ENCODE data around the gene NUP205.
"Not testable (repeated sequence)": the region's sequence is repeated elsewhere in the genome, so short reads cannot be mapped to it uniquely, and the experiment has no call there.

NUP205 gene

DNA sequence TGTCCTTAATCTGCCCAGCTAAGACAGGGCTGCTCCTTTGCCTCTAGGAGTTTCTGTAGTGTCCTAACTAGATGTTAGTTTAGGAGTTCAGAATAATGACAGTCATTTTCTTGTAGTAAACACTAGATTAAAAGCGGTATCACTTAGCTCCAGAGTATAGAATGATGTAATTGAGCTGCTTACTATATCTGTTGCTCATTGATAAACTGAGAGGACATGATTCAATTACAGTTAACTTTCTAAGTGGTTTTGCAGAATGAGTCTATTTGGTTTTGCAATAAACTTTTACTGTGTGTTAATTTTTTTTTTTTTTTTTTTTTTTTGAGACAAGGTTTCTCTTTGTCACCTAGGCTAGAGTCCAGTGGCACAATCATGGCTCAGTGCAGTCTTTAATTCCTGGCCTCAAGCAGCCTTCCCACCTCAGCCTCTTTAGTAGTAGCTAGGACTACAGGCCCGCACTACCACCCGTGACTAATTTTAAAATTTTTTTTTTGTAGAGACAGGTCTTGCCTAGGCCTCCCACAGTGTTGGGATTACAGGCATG, 106.4 kb downstream of the NUP205 start:
- DNase-seq (ENCODE audit: low read depth in 1 of 2, low spot score in 1 of 2) = no peak

DNA sequence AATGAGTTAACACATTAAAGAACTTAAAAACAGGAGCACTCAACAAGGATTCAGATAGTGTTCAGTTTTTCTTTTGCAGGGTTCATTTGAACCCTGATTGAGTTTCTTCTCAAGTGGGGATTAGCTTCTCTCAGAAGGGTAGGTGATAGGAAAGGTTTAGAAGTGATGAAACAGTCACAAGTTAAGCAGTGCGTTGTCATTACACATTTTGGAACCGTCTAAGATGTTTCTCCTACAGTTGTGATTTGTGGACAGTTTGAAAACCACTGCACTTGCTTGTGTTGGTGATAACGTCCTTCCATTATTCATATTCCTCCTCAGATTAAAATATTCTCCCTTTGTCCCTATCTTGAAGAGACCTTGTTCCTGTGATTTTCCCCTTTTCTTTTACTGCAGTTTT, 107.3 kb downstream of the NUP205 start:
- DNase-seq (ENCODE audit: low read depth in 1 of 2, low spot score in 1 of 2) = no peak

DNA sequence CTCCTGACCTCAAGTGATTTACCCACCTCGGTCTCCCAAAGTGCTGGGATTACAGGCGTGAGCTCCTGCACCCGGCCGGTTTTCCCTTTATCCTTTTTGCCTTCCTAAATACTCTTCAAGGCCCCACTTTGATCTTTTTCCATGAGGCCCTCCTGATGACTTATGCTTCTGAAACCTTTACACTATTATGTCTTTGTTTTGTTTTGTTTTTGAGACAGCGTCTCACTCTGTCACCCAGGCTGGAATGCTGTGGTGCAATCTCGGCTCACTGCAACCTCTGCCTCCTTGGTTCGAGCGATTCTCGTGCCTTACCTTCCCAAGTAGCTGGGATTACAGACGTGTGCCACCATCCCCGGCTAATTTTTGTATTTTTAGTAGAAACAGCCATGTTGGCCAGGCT, 108.4 kb downstream of the NUP205 start:
- no peak for DNase-seq (ENCODE audit: low read depth in 1 of 2, low spot score in 1 of 2)

DNA sequence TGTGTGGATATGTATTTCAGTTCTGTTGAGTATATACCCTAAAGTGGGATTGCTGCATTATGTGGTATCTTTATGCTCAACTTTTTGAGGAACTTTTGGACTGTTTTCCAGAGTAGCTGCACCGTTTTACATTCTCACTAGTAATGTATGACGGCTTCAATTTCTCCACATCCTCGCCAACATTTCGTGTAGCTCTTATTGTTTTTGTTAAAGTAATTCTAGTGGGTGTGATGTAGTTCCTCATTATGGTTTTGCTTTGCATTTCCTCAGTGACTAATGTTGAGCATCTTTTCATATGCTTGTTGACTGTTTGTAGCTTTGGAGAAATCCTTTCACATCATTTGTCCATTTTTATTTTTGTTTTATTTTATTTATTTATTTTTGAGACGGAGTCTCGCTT, 109.1 kb downstream of the NUP205 start:
- no peak for DNase-seq (ENCODE audit: low read depth in 1 of 2, low spot score in 1 of 2)

DNA sequence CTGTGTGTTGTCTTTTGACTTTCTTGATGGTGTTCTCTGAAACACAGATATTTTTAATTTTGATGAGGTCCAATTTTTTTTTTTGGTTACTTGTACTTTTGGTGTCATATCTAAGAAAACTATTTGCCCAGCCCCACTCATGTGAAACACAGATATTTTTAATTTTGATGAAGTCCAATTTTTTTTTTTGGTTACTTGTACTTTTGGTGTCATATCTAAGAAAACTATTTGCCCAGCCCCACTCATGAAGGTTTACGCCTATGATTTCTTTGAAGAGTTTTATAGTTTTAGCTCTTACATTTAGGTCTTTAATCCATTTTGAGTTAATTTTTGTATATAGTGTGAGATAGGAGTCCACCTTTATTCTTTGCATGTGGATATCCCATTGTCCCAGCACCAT, 109.9 kb downstream of the NUP205 start:
- not testable (repeated sequence) for DNase-seq (ENCODE audit: low read depth in 1 of 2, low spot score in 1 of 2)

DNA sequence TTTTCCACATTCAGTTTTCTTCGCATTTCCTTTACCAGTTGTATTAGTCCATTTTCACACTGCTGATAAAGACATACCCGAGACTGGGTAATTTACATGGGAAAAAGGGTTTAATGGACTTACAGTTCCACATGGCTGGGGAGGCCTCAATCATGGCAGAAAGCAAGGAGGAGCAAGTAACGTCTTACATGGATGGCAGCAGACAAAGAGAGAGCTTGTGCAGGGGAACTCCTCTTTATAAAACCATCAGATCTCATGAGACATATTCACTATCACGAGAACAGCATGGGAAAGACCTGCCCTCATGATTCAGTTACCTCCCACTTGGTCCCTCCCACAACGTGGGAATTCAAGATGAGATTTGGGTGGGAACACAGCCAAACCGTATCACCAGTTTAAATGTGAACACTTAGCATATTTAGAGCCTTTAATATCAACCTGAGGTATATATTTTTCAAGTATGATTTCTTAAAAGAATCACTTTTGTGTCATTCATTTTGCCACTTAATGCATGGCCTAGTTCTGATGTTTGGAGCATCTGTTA, 111.2 kb downstream of the NUP205 start:
- DNase-seq (ENCODE audit: low read depth in 1 of 2, low spot score in 1 of 2) = not testable (repeated sequence)

DNA sequence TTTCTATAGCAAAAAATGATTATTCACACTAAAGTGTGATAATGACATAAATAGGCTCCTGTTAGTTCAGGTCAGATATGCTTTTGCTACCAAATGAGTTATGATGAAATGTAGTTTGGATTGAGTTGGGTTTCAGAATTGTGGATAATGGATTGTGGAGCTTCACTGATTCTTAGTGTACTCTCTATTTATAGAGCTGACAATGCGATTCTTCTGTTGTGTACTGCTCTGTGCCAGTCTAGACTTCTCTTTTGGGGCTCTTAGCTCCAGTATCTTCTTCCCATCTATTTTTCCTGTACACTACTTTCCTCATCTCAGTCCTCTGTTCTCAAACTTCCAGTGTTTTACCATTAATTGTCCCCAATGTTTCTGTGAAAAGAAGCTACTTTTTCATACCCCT, 112.1 kb downstream of the NUP205 start:
- DNase-seq (ENCODE audit: low read depth in 1 of 2, low spot score in 1 of 2) = no peak

DNA sequence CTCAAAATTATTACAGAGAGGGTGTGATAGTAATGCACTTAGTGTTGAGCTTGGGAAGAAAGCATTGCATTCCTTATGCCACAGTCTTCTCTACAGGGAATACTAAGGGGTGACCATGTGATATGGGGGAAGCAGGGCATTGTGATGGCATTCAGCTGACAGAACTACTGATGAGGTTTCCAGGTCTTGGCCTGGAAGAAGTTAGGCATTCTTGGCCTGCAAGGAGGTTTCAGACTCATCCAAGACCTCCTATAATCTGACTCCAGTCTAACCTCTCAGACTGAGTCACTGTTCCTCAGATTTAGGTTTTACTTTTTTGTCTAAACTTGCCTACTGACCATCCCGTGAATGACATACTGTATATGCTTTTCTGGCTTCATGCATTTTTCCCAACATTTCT, 112.5 kb downstream of the NUP205 start:
- no peak for DNase-seq (ENCODE audit: low read depth in 1 of 2, low spot score in 1 of 2)

DNA sequence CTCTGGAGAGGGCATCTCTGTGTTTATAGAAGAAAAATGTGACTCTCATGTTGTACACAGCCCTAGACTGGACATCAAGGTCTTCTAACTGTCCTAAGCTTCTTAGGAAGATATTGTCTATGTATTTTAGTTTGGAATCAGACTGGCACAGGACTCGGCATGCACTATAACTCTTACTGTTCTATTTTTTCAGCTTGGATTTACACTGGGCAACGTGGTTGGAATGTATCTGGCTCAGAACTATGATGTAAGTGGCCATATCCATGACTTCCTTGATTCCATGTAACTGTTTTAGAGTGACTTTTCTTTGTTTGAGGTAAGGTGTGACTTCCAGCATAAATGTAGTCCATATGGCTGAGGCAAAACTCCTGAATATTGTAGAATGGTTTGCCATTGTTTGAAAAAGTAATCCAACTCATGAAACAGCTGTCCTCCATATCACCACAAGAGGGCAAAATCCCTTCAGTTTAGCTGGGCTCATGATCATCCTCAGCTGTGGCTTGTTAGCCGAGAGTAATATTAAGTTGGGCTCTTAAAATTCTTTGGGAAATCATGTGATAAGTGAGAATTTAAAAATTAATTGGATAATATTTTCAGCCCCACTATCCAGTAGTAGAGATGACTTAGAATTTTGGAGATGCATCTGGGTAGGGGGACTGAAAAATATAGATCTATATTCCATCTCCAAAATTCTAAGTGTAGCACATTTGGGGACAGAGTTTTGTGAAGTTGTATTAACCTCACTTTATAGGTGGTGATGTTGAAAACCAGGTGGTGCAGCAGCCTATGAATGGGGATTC, 115.0 kb downstream of the NUP205 start:
- no peak for DNase-seq (ENCODE audit: low read depth in 1 of 2, low spot score in 1 of 2)

DNA sequence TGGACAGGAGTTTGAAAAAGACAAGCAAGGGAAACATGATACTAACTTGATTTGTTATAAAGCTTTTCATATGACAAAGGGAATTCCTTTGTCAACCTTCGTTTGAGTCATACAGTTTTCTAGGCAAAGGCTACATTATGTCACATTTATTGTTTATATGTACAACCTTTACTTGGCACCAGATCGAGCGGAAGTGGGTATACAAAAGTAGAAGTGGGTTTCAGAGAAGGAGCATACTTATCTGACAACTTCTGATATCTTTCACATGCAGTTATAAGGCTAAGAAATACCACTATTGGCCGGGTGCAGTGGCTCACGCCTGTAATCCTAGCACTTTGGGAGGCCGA, 115.6 kb downstream of the NUP205 start:
- no peak for DNase-seq (ENCODE audit: low read depth in 1 of 2, low spot score in 1 of 2)

DNA sequence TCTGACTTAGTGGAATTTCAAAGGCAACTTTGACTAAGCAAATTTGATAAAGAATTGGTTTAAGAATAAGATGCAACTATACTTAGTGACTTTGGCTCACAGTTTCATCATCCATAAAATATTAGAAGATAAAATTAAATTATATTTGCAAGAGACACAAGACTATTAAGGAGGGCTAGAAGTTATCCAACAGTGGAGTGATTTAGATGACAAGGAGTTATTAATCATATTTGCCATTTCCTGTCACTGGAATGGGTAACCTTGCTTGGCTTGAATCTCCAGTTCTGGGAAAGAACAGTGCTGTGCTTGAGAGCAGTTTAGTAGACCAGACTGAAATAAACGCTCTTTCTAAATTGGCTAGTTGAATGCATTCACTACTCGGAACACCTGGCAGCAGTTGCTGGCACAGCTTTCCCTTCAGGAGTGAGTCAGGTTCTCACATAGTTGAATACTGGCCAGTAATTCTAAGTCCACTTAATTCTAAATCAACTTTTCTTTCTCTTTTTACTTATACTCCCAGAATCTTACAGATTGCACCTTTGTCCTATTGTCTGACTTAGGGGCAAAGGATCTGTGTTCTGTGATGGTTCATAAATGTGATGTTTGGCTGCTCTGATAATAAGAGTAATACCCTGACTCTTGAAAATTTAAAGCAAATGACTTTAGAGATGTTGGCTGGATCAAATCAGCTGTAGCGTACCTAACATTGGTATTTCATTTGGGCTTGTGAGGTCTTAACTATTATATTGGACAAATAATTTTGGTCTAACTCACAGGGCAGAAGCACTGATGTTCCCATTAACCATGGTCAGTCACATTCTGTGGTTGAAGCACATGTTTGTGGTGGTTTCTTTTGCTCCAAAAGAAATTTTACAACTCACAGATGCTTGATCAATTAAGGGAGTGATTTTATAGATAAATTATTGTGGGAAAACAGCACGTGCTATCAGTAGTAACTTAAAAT, 121.2 kb downstream of the NUP205 start:
- DNase-seq (ENCODE audit: low read depth in 1 of 2, low spot score in 1 of 2) = no peak

DNA sequence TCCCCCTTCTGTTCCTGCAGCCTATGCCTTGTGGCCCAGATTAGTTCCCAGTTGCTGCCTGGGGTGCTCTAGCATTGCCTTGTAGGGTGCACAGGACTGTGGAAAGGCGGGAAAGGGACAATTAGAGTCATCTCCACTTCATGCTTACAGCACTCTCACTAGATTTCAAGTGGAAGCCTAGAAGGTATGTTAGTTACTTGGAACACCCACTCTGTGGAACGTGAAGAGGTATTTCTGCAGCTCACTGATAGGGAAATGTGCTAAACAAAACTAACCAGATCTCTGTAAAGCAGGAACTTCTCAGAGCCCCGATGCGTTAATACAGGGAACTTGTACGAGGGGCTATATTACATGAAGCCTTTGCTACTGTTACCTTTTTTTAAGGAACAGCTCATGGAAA, 124.0 kb downstream of the NUP205 start:
- DNase-seq (ENCODE audit: low read depth in 1 of 2, low spot score in 1 of 2) = no peak

DNA sequence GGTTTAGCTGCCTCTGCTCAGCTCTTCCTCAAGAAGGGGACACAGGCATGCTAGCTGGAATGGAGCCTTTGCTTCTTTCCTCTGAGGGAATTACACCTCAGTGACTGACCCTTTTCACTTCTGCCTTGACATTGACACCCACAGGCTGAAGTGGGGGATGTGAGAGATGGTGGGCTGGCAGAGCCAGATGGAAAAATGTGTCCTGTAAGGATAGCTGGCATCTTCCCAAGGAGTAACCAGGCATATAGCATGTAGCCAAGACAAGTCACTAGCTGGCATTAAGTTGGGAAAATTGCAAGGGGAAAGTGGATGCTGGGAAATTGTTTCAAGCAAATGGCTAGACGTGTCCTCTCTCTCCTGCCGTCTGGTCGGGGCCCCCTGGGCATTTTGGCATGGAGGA, 124.5 kb downstream of the NUP205 start:
- no peak for DNase-seq (ENCODE audit: low read depth in 1 of 2, low spot score in 1 of 2)

DNA sequence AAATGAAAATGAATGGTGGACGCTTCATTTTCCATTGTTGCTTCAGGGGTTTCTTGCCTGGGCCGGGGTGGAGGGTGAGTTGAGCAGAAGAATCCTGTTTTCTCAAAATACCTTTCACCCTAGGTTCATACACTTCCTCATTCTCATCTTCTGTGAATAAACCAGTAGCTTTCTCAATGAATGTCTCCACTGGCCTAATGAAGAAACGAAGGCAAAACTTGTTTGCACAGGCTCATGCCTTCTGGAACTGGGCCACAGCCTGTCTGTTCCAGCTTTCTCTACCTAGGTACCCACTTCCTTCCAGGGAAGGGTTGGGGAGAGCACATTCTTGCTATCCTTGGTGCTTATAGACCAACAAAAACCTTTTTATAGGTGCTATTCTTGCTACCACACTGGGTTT, 125.9 kb downstream of the NUP205 start:
- no peak for DNase-seq (ENCODE audit: low read depth in 1 of 2, low spot score in 1 of 2)

DNA sequence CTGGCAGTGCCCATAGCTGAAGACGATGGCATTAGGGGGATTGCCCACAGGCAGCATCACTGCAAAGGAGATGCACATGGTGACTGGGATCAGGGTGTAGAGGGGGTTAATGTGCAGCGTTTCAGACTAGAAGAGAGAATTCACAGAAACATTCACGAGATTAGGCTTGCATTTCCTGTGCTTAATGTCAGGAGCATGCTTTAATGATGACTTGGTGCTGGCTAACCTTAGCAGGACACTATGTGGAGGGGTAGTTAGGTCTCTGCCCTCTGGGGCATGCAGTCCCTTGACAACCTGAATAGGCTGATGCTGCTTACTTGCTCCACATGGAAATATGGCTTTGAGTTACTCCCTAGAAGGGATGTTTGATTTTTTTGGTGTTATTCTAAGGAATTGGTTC, 126.4 kb downstream of the NUP205 start:
- DNase-seq (ENCODE audit: low read depth in 1 of 2, low spot score in 1 of 2) = no peak

DNA sequence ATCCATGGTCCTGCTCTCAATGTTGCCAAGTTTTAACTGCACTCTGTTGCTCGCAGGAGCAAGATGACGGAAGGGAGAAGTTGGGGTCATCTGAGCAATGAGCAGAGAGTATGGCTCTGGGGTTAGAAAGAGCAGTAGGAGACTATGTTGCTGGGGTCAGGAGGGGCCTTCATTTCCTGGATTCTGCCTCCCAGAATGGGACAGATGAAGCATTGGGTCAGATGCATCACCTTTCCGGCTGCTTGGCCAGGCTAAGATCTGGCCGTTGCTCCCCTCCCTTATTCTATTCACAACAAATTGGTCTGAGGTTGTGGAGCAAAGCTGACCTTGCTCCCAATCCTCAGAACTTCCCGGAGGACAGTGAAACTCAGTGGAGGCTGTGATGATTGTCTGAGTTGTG, 127.0 kb downstream of the NUP205 start:
- DNase-seq (ENCODE audit: low read depth in 1 of 2, low spot score in 1 of 2) = no peak

DNA sequence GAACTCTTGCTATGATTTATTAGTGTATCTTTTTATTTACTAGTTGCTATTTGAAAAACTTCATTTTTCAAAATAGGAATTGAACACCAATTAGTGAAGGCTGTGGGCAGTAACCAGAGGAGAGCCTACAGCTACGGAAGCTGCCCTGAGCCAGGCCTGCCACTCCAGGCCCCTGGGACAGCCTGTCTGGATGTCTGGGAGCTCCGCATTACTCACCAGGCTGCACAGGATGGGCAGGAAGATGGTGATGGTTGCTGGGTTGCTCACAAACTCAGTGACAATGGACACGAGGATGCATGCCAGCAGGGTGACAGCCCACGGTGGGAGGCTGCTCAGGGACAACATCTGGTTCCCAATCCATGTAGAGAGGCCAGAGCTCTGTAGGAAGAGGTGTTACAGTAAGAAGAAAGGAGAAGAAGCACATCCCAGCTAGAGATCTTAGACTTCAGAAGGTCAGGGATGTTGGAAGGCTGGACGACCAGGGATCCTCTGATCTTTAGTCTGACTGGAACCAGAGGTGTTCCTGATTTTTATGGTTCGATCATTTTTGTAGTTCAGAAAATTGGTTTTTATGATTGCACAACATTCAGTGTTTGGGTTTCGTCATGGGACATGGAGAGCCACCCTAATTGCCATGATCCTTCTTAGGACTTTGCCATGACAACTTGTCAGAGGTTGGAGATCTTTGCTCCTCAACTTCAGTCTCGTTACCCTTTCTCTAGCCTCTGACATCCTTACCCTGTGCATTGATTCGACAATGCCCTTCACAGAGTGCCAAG, 127.8 kb downstream of the NUP205 start:
- DNase-seq (ENCODE audit: low read depth in 1 of 2, low spot score in 1 of 2) = no peak

DNA sequence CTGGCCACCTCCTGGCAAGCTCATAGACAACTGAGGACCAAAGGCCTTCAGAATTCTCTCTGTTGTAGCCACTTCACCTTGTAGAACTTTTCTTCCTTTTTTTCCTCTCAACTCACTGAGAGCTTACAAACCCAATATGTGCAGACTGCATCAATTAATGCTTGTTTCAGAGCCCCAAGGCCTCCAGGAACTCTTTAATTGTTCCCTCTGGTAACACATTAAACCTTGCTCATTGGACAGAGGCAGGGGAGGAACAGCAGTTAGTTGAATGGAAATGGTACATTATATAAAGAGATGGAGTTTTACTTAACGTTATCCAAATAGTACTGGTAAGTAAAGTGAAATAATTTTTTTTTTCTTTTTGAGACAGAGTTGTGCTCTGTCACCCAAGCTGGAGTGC, 129.7 kb downstream of the NUP205 start:
- no peak for DNase-seq (ENCODE audit: low read depth in 1 of 2, low spot score in 1 of 2)

DNA sequence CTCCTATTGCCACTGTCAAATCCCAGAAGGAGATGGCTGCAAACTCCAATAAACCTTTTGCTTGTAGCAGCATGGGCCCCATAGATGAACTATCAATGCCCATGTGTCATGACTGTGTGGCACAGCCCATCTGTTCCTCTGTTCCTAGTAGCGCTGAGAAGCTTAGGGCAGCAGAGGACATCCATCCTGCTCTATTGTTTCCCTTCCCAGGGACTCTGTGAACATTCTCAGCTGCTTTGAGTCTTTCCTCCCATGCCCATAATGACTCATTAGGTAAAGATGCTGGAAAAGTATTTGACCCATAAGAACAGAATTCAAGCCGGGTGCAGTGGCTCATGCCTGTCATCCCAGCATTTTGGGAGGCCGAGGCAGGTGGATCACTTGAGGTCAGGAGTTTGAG, 132.8 kb downstream of the NUP205 start:
- DNase-seq (ENCODE audit: low read depth in 1 of 2, low spot score in 1 of 2) = no peak

DNA sequence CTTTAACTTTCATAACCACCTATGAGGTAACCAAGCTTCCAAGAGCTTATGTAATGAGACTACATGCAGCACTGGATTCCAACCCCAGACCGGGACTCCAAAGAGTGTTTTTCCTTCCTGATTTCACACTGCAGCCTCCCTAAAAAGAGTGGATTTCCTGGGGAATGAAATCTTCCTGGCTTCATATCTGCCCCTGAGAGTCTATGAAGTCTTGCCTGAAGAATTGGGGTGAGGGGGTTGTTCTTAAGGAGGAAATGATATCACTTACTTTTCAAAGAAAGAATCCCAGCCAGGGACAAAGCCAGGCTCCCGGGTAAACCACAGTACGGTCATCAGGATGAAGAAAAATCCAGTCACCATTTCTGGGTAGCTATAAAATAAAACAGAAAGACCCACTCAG, 134.3 kb downstream of the NUP205 start:
- DNase-seq (ENCODE audit: low read depth in 1 of 2, low spot score in 1 of 2) = no peak

DNA sequence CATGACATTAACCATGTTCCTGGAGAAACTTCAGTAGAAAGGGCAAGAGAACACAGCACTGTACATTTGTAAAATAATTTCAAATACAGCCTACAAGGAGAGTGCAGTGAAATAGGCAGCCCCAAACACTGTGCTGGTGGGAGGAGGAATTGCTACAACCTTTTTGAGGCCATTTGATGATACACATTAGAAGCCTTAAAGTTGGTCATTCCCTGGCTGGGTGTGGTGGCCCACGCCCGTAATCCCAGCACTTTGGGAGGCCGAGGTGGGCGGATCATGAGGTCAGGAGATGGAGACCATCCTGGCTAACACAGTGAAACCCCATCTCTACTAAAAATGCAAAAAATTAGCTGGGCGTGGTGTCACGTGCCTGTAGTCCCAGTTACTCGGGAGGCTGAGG, 134.9 kb downstream of the NUP205 start:
- not testable (repeated sequence) for DNase-seq (ENCODE audit: low read depth in 1 of 2, low spot score in 1 of 2)
